ENCODE measurements around the gene ZFPM1. TPM values are rescaled to one million over a fixed set of nuclear protein-coding genes. Genes with fewer than 3 reads are reported as not detected.
"Not testable (repeated sequence)": the region's sequence is repeated elsewhere in the genome, so short reads cannot be mapped to it uniquely, and the experiment has no call there.

The ZFPM1 gene
- total RNA-seq, 4 donors from 2014 or later = 4.2 to 9.3 (median 5.1) TPM

DNA sequence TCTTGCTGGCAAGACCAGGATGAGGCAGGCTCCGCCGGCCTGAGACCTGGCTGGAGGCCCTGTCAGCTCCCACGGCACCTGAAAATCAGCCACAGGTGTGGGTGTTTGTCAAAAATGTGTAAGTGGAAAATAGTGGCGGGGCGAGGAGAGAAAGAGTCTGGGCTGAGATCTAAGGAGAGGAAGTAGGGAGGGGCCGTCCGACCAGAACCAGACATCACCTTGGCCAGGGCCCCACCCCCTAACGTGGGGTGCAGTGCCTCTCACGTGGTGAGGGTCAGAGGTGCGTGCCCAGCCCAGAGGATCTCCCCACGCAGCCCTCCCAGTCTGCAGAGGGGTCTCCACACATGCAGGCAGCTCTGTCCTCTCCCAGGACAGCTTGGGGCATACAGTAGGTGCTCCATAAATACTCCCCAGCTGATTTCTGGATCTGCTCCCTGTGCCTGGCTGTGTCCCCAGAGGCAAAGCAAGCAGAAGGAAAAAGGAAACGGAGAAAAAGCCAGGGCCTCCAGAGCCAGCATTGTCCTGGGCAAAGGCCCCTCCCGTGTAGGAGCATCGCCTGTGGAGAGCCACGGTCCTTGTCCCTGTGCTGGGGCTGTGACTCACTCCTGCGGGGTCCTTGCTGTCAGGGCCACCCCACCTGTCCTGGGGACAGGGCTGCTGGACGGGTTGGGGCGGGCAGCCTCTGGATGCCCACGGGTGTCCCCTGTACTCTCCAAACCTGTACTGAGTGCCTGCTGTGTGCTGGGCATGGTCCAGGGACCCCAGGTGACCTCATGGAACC is 16.7 kb downstream of the ZFPM1 start:
- H3K27me3 ChIP-seq = no peaks in the 10 kb centered on the region
- TF ChIP-seq, protein P1, sequence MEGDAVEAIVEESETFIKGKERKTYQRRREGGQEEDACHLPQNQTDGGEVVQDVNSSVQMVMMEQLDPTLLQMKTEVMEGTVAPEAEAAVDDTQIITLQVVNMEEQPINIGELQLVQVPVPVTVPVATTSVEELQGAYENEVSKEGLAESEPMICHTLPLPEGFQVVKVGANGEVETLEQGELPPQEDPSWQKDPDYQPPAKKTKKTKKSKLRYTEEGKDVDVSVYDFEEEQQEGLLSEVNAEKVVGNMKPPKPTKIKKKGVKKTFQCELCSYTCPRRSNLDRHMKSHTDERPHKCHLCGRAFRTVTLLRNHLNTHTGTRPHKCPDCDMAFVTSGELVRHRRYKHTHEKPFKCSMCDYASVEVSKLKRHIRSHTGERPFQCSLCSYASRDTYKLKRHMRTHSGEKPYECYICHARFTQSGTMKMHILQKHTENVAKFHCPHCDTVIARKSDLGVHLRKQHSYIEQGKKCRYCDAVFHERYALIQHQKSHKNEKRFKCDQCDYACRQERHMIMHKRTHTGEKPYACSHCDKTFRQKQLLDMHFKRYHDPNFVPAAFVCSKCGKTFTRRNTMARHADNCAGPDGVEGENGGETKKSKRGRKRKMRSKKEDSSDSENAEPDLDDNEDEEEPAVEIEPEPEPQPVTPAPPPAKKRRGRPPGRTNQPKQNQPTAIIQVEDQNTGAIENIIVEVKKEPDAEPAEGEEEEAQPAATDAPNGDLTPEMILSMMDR (IDR thresholded peaks at IDR 0.05) = no peak
- no peak for TF ChIP-seq POLR2AphosphoS5 (IDR thresholded peaks at IDR 0.05)
- TF ChIP-seq POLR2A (IDR thresholded peaks at IDR 0.05) = no peak
- no peak for TF ChIP-seq EP300 (IDR thresholded peaks at IDR 0.05)
- DNase-seq (ENCODE audit: low spot score in 2 of 2) = no peak
- H3K4me1 ChIP-seq = peaks cover 10% of the 10 kb centered on the region
- H3K4me3 ChIP-seq = no peak overlapping the region
- WGBS = 52% methylated on average over 12 of the region's 19 CpGs
- no peak overlapping the region for H3K27ac ChIP-seq
- no peaks in the 10 kb centered on the region for H3K9me3 ChIP-seq
- H3K36me3 ChIP-seq = no peaks in the 10 kb centered on the region

DNA sequence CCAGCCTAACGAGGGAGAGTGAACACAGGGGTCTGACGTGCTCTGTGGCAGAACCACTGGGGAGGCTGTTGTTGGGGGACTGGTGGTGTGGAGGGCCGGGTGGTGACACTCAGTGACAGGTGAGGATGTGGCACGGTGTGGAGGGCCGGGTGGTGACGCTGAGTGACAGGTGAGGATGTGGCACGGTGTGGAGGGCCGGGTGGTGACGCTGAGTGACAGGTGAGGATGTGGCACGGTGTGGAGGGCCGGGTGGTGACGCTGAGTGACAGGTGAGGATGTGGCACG is 17.3 kb downstream of the ZFPM1 start:
- H3K4me1 ChIP-seq; H3K27ac ChIP-seq; DNase-seq (ENCODE audit: low spot score in 2 of 2); H3K27me3 ChIP-seq; H3K36me3 ChIP-seq; H3K4me3 ChIP-seq; H3K9me3 ChIP-seq: not testable (repeated sequence)
- 100% methylated on average over 1 of the region's 13 CpGs for WGBS

DNA sequence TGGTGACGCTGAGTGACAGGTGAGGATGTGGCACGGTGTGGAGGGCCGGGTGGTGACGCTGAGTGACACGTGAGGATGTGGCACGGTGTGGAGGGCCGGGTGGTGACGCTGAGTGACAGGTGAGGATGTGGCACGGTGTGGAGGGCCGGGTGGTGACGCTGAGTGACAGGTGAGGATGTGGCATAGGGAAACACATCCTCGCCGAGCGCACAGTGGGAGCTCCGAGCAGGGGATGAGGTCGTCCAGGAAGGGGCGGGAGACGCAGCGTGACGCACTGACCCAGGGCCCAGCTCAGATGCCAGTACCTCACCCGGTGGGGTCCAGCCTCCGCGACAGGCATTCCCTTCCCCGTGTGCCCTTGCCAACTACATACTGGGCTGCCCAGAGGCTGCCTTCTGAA is 17.6 kb downstream of the ZFPM1 start:
- not testable (repeated sequence) for H3K4me1 ChIP-seq; H3K27ac ChIP-seq; H3K27me3 ChIP-seq; H3K9me3 ChIP-seq; H3K4me3 ChIP-seq; H3K36me3 ChIP-seq; DNase-seq (ENCODE audit: low spot score in 2 of 2)
- 82% methylated on average over 9 of the region's 24 CpGs for WGBS

DNA sequence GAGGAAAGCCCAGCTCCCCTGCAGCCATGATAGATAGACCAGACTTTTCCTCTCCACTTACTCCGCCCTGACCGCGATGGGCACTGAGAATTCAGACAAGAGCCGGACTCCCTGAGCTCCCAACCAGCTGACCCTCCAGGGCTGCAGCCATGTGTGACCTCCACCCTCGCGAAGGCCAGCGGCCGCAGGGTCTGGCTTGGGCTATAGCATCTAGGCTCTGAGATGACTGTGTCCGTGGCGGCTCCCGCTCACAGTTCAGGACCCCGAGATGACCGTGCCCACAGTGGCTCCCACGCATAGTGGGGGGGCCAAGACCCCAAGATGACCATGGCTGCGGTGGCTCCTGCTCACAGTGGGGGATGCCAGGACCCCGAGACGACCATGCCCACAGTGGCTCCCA is 18.0 kb downstream of the ZFPM1 start:
- no peak overlapping the region for H3K27ac ChIP-seq
- H3K4me3 ChIP-seq = no peak overlapping the region
- no peak for DNase-seq (ENCODE audit: low spot score in 2 of 2)
- 100% methylated on average over 6 of the region's 17 CpGs for WGBS
- TF ChIP-seq POLR2AphosphoS5 (IDR thresholded peaks at IDR 0.05) = no peak
- TF ChIP-seq, protein P1 (IDR thresholded peaks at IDR 0.05) = no peak
- no peak for TF ChIP-seq EP300 (IDR thresholded peaks at IDR 0.05)
- no peak for TF ChIP-seq POLR2A (IDR thresholded peaks at IDR 0.05)
- H3K36me3 ChIP-seq = no peaks in the 10 kb centered on the region
- no peaks in the 10 kb centered on the region for H3K27me3 ChIP-seq
- H3K9me3 ChIP-seq = no peaks in the 10 kb centered on the region
- peaks cover 10% of the 10 kb centered on the region for H3K4me1 ChIP-seq

DNA sequence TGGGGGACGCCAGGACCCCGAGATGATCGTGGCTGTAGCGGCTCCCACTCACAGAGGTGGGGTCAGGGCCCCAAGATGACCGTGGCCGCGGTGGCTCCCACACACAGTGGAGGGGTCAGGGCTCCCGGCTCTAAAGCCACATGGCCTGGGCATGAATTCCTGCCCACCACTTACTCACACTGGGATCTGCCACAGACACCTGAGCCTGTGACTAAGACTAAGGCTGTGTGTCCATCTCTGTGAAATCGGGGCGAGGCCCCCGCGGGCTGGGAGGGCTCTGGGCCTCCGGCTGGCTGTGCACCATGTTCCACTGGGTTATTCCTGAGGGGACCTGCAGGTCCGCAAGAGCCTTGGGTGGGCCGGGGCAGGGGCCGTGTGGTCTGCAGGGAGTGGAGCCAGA is 18.5 kb downstream of the ZFPM1 start:
- Histone ChIP-seq H3K27ac (no peak overlapping the region), H3K4me3 (no peak overlapping the region), H3K27me3 (no peaks in the 10 kb centered on the region), H3K4me1 (peaks cover 10% of the 10 kb centered on the region), H3K9me3 (no peaks in the 10 kb centered on the region), H3K36me3 (no peaks in the 10 kb centered on the region)
- no peak for DNase-seq (ENCODE audit: low spot score in 2 of 2)
- 97% methylated on average over 5 of the region's 16 CpGs for WGBS
- no peak for TF ChIP-seq EP300 (IDR thresholded peaks at IDR 0.05)
- no peak for TF ChIP-seq POLR2AphosphoS5 (IDR thresholded peaks at IDR 0.05)
- TF ChIP-seq, protein P1 (IDR thresholded peaks at IDR 0.05) = no peak
- no peak for TF ChIP-seq POLR2A (IDR thresholded peaks at IDR 0.05)

DNA sequence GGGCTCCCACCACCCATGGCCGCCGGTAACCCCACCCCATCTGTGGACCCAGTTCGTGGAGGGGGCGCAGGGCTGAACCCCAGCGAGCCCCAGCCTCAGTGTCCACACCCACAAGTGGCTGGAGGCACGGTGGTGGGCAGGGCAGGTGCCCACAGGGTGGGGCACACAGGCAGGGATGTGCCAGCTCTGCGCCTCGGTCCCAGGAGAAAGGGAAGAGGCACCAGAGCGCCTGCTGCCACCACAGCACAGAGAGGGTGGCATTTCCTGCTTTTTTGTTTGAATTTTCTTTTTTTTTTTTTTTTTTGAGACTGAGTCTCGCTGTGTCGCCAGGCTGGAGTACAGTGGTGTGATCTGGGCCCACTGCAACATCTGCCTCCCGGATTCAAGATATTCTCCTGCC is 19.0 kb downstream of the ZFPM1 start:
- TF ChIP-seq POLR2AphosphoS5 (IDR thresholded peaks at IDR 0.05) (no peak), EP300 (IDR thresholded peaks at IDR 0.05) (no peak), POLR2A (IDR thresholded peaks at IDR 0.05) (no peak)
- TF ChIP-seq, protein P1 (IDR thresholded peaks at IDR 0.05) = no peak
- 58% methylated on average over 7 of the region's 12 CpGs for WGBS
- H3K4me1 ChIP-seq = peaks cover 10% of the 10 kb centered on the region
- no peaks in the 10 kb centered on the region for H3K36me3 ChIP-seq
- no peaks in the 10 kb centered on the region for H3K27me3 ChIP-seq
- no peak overlapping the region for H3K27ac ChIP-seq
- H3K9me3 ChIP-seq = no peaks in the 10 kb centered on the region
- no peak for DNase-seq (ENCODE audit: low spot score in 2 of 2)
- H3K4me3 ChIP-seq = no peak overlapping the region

Data from suprapubic skin (tissue), 4 donors.